Measurements from ENCODE around the gene CRYGB.
A peak's percentile ranks its signal among the peaks of the same experiment; 100 is the strongest.

Gene CRYGB

GRCh38 chr2:208146006-208146405, at the start of gene CRYGB:
Gene CRYGB (minus strand): TSS chr2:208146158. CDS start chr2:208146120, 38 bp downstream.
- peak within 1 kb of the TSS; percentile 44 for H3K27ac Mint-ChIP-seq
- peaks cover 11% of the 10 kb centered on the region for H3K9me3 Mint-ChIP-seq
- no peak for DNase-seq
- no peaks in the 10 kb centered on the region for H3K36me3 Mint-ChIP-seq (ENCODE audit: low read depth)
- H3K4me3 Mint-ChIP-seq = no peak within 1 kb of the TSS
- peaks cover 11% of the 10 kb centered on the region for H3K4me1 Mint-ChIP-seq
- no peak for TF ChIP-seq CTCF (IDR thresholded peaks at IDR 0.05)
- no peaks in the 10 kb centered on the region for H3K27me3 Mint-ChIP-seq (ENCODE audit: low read depth, poor library complexity)

- Mint-ChIP-seq H3K4me3 (no peak overlapping the region), H3K9me3 (no peaks in the 10 kb centered on the region)
These were observed 49.6 kb upstream of the CRYGB start for GRCh38 chr2:208195531-208195930.

GRCh38 chr2:208192611-208193236, 46.8 kb upstream of the CRYGB start:
- Mint-ChIP-seq H3K4me1 (peaks cover 19% of the 10 kb centered on the region), H3K36me3 (ENCODE audit: low read depth) (no peaks in the 10 kb centered on the region), H3K9me3 (no peaks in the 10 kb centered on the region), H3K27me3 (ENCODE audit: low read depth, poor library complexity) (peaks cover 5% of the 10 kb centered on the region), H3K4me3 (no peak overlapping the region), H3K27ac (no peak overlapping the region)
- no peak for DNase-seq
- TF ChIP-seq CTCF (IDR thresholded peaks at IDR 0.05) = no peak

More at GRCh38 chr2:208195531-208195930, 49.6 kb upstream of the CRYGB start:
- TF ChIP-seq CTCF (IDR thresholded peaks at IDR 0.05) = no peak
- no peak for DNase-seq
- Mint-ChIP-seq H3K36me3 (ENCODE audit: low read depth) (no peaks in the 10 kb centered on the region), H3K4me1 (peaks cover 16% of the 10 kb centered on the region), H3K27ac (no peak overlapping the region), H3K27me3 (ENCODE audit: low read depth, poor library complexity) (peaks cover 6% of the 10 kb centered on the region)

GRCh38 chr2:208189810-208190503, 44.0 kb upstream of the CRYGB start, which contains the start of gene C2orf80:
Gene C2orf80 (minus strand): TSS chr2:208190030. CDS start chr2:208186986, 3,044 bp downstream.
- no peaks in the 10 kb centered on the region for H3K36me3 Mint-ChIP-seq (ENCODE audit: low read depth)
- H3K27me3 Mint-ChIP-seq (ENCODE audit: low read depth, poor library complexity) = peaks cover 5% of the 10 kb centered on the region
- no peaks in the 10 kb centered on the region for H3K9me3 Mint-ChIP-seq
- H3K4me1 Mint-ChIP-seq = peaks cover 19% of the 10 kb centered on the region
- no peak within 1 kb of the TSS for H3K4me3 Mint-ChIP-seq
- H3K27ac Mint-ChIP-seq = peak within 1 kb of the TSS; percentile 73
- DNase-seq = no peak
- no peak for TF ChIP-seq CTCF (IDR thresholded peaks at IDR 0.05)

- no peak for TF ChIP-seq CTCF (IDR thresholded peaks at IDR 0.05)
- no peaks in the 10 kb centered on the region for H3K9me3 Mint-ChIP-seq
- peaks cover 11% of the 10 kb centered on the region for H3K27me3 Mint-ChIP-seq (ENCODE audit: low read depth, poor library complexity)
- no peaks in the 10 kb centered on the region for H3K36me3 Mint-ChIP-seq (ENCODE audit: low read depth)
- H3K4me3 Mint-ChIP-seq = no peak overlapping the region
- peaks cover 24% of the 10 kb centered on the region for H3K4me1 Mint-ChIP-seq
- H3K27ac Mint-ChIP-seq = no peak overlapping the region
- DNase-seq = no peak
These were observed 43.3 kb upstream of the CRYGB start for GRCh38 chr2:208189069-208189809.

Data from nephron progenitor cell (in vitro differentiated cells).